ENCODE measurements around the gene KCNT1. TPM values are rescaled to one million over a fixed set of nuclear protein-coding genes. Genes with fewer than 3 reads are reported as not detected.

Gene KCNT1
- total RNA-seq, 2 experiments from 2014 or later = not detected

DNA sequence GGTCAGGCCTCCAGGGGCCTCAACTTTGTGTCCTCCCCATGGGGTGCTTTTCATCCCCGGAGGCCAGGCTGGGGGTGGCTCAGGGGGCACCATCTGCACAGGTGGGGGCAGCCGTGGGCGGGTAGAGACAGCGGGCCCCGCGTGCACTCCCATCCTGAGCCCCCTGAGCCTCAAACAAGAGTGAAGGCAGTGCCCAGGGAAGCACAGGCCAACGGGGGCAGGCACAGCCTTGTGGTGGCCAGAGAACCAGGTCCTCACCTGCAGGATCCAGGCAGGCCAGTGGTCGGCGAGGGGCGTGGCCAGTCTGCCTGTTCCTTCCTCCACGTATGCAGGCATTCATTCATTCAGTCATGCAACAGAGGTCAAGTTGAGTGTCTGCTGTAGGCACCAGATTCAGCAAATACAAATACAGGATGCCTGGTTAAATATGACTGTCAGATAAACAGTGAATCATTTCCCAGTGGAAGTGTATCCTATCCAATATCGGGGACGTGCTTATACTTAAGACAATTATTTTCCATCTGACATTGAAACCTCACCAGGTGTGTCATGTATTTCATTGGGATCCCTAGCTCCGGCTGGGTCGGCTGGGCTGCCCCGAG, 22.3 kb downstream of the KCNT1 start:
- no peak overlapping the region for H3K4me3 Mint-ChIP-seq
- H3K9me3 Mint-ChIP-seq = no peaks in the 10 kb centered on the region
- intact Hi-C loops (cut with micrococcal nuclease) = no loop called here
- no peak for DNase-seq
- H3K27me3 Mint-ChIP-seq (ENCODE audit: low read depth) = peaks cover 9% of the 10 kb centered on the region
- H3K4me1 Mint-ChIP-seq (ENCODE audit: low read depth) = no peaks in the 10 kb centered on the region
- CTCF ChIA-PET = no interaction called here
- H3K27ac Mint-ChIP-seq = no peak overlapping the region
- no peaks in the 10 kb centered on the region for H3K36me3 Mint-ChIP-seq (ENCODE audit: low read depth)

- intact Hi-C loops (cut with micrococcal nuclease) = no loop called here
- H3K4me1 Mint-ChIP-seq (ENCODE audit: low read depth) = no peaks in the 10 kb centered on the region
Measured at GRCh38 chr9:135726138-135726853, 24.3 kb downstream of the KCNT1 start.

GRCh38 chr9:135727257-135727875, 25.4 kb downstream of the KCNT1 start:
- Mint-ChIP-seq H3K27me3 (ENCODE audit: low read depth) (peaks cover 11% of the 10 kb centered on the region), H3K36me3 (ENCODE audit: low read depth) (no peaks in the 10 kb centered on the region), H3K27ac (no peak overlapping the region), H3K4me3 (no peak overlapping the region), H3K4me1 (ENCODE audit: low read depth) (no peaks in the 10 kb centered on the region), H3K9me3 (peaks cover 12% of the 10 kb centered on the region)
- CTCF ChIA-PET = no interaction called here
- no peak for DNase-seq
- intact Hi-C loops (cut with micrococcal nuclease) = no loop called here

More at GRCh38 chr9:135726138-135726853, 24.3 kb downstream of the KCNT1 start:
- H3K36me3 Mint-ChIP-seq (ENCODE audit: low read depth) = no peaks in the 10 kb centered on the region
- peaks cover 10% of the 10 kb centered on the region for H3K27me3 Mint-ChIP-seq (ENCODE audit: low read depth)
- no peak overlapping the region for H3K27ac Mint-ChIP-seq
- H3K4me3 Mint-ChIP-seq = no peak overlapping the region
- CTCF ChIA-PET = no interaction called here
- no peak for DNase-seq
- peaks cover 6% of the 10 kb centered on the region for H3K9me3 Mint-ChIP-seq

DNA sequence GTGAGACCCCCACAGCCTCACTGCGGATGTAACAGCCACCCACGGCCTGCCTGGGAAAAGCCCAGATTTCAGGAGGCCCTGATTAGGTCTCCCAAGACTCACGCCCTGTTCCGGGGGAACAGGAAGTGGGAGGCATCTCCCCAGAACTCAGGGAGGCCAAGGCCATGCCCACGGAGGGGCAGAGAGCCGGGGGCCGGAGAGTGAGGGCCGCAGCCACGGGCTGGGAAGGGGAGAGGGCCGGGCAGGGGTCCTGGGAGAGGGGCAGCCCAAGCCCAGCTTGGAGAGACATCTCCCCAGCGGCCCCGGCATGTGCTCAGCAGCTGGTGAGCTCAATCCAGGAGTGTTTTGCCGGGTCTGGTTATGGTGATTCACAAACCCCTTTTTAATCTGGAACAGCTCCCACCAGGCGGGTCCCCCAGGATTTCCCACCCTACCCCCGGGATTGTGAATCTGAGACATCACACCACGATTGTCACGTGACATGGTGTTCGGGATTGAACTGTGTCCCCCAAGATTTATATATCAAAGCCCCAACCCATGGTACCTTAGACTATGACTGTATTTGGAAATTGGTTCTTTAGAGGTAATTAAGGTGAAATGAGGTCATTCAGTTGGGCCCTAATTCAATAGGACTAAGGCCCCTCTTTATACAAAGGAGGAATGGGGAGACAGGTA, 26.6 kb downstream of the KCNT1 start:
- DNase-seq = no peak
- H3K36me3 Mint-ChIP-seq (ENCODE audit: low read depth) = no peaks in the 10 kb centered on the region
- peaks cover 16% of the 10 kb centered on the region for H3K9me3 Mint-ChIP-seq
- H3K4me3 Mint-ChIP-seq = no peak overlapping the region
- CTCF ChIA-PET = no interaction called here
- peaks cover 12% of the 10 kb centered on the region for H3K27me3 Mint-ChIP-seq (ENCODE audit: low read depth)
- H3K27ac Mint-ChIP-seq = no peak overlapping the region
- intact Hi-C loops (cut with micrococcal nuclease) = no loop called here
- no peaks in the 10 kb centered on the region for H3K4me1 Mint-ChIP-seq (ENCODE audit: low read depth)

- Mint-ChIP-seq H3K27me3 (ENCODE audit: low read depth) (peaks cover 15% of the 10 kb centered on the region), H3K9me3 (peaks cover 16% of the 10 kb centered on the region), H3K27ac (no peak overlapping the region), H3K36me3 (ENCODE audit: low read depth) (no peaks in the 10 kb centered on the region), H3K4me3 (no peak overlapping the region), H3K4me1 (ENCODE audit: low read depth) (no peaks in the 10 kb centered on the region)
- DNase-seq = no peak
- CTCF ChIA-PET = no interaction called here
- intact Hi-C loops (cut with micrococcal nuclease) = no loop called here
Measured at GRCh38 chr9:135729480-135729879, 27.5 kb downstream of the KCNT1 start.

DNA sequence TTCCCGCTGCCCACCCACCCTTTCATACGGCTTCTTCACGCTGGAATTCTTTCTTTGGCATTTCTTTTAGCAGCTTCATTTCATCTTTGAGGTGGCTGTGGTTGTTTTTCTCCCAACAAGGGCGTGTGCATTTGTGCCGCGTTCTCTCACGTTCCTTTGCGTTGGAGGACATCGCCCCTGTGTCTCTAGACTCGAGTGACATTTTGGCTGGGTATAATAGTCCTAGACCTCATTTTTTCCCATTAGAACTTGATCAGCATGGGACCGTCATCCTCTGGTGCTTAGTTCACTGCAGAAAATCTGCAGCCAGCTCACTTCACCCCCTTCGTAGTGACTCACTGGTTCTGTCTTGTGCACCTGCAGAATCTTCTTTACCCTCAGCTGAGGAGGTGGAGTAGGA, 29.5 kb downstream of the KCNT1 start:
- peaks cover 12% of the 10 kb centered on the region for H3K27me3 Mint-ChIP-seq (ENCODE audit: low read depth)
- H3K9me3 Mint-ChIP-seq = peaks cover 16% of the 10 kb centered on the region
- no peak overlapping the region for H3K4me3 Mint-ChIP-seq
- no peaks in the 10 kb centered on the region for H3K36me3 Mint-ChIP-seq (ENCODE audit: low read depth)
- intact Hi-C loops (cut with micrococcal nuclease) = no loop called here
- CTCF ChIA-PET = no interaction called here
- H3K4me1 Mint-ChIP-seq (ENCODE audit: low read depth) = no peaks in the 10 kb centered on the region
- DNase-seq = no peak
- no peak overlapping the region for H3K27ac Mint-ChIP-seq

DNA sequence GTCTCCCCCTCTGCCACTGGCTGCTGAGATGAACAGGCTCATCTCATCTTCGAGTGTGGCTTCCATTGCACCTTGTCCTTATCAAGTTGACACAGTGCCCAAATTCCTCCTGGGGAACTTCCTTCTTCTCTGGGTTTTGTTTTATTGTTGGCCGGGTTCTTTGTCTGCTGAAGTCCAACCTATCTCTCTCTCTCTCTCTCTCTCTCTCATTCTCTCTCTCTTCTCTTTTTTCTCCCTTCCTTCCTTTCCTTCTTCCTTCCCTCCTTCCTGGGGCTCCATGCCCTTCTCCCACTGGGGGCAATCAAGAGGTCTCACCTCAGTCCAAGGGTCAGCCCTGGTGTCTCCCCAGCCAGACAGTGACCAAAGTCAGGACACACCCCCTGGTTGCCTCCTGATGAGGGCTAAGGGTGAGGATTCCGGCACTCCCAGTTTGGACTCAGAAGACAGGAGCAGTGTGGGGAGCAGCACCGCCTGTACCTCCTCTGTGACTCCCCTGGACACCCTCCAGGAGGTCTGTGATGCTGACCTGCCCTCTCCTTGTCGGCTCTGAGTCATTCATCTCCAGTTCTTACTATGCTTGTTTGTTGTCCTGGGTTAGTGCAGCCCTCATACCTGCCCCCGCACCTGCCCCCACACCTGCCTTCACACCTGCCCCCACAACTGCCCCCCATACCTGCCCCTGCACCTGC, 30.7 kb downstream of the KCNT1 start:
- intact Hi-C loops (cut with micrococcal nuclease) = no loop called here

DNA sequence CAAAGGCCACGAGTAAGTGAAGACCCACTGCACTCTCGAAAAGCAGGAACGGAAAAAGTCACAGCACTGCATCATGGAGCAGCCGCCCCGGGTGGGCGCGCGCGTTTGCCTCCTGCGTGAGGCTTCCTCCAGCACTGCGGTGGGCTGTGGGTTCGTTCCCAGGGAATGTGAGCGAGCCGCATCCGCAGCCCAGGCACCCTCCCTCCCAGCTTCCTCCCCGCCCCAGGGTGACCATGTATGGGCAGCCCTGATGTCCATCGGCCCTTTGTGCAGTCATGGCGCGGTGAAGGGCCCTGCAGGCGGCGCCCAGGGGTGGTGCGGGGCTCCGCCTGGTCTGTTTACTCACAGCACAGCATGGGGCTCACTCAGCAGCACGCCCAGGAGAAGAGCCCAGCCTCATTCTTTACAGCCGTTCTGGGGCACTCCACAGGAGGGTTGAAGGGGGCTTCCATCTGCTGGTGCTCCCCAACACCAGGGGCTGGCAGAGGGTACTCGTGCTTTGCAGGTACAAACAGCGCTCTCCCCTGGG, 32.7 kb downstream of the KCNT1 start:
- Mint-ChIP-seq H3K4me3 (no peak overlapping the region), H3K27ac (no peak overlapping the region), H3K36me3 (ENCODE audit: low read depth) (no peaks in the 10 kb centered on the region), H3K4me1 (ENCODE audit: low read depth) (no peaks in the 10 kb centered on the region), H3K27me3 (ENCODE audit: low read depth) (peaks cover 14% of the 10 kb centered on the region), H3K9me3 (peaks cover 16% of the 10 kb centered on the region)
- no peak for DNase-seq
- intact Hi-C loops (cut with micrococcal nuclease) = no loop called here
- CTCF ChIA-PET = no interaction called here

More for the DNA sequence above, 30.7 kb downstream of the KCNT1 start:
- CTCF ChIA-PET = no interaction called here
- H3K9me3 Mint-ChIP-seq = peaks cover 16% of the 10 kb centered on the region
- no peaks in the 10 kb centered on the region for H3K36me3 Mint-ChIP-seq (ENCODE audit: low read depth)
- peaks cover 16% of the 10 kb centered on the region for H3K27me3 Mint-ChIP-seq (ENCODE audit: low read depth)
- no peak for DNase-seq
- H3K27ac Mint-ChIP-seq = no peak overlapping the region
- no peak overlapping the region for H3K4me3 Mint-ChIP-seq
- no peaks in the 10 kb centered on the region for H3K4me1 Mint-ChIP-seq (ENCODE audit: low read depth)

GRCh38 chr9:135736272-135736978, 34.4 kb downstream of the KCNT1 start:
- CTCF ChIA-PET = no interaction called here
- DNase-seq = no peak
- intact Hi-C loops (cut with micrococcal nuclease) = no loop called here

DNA sequence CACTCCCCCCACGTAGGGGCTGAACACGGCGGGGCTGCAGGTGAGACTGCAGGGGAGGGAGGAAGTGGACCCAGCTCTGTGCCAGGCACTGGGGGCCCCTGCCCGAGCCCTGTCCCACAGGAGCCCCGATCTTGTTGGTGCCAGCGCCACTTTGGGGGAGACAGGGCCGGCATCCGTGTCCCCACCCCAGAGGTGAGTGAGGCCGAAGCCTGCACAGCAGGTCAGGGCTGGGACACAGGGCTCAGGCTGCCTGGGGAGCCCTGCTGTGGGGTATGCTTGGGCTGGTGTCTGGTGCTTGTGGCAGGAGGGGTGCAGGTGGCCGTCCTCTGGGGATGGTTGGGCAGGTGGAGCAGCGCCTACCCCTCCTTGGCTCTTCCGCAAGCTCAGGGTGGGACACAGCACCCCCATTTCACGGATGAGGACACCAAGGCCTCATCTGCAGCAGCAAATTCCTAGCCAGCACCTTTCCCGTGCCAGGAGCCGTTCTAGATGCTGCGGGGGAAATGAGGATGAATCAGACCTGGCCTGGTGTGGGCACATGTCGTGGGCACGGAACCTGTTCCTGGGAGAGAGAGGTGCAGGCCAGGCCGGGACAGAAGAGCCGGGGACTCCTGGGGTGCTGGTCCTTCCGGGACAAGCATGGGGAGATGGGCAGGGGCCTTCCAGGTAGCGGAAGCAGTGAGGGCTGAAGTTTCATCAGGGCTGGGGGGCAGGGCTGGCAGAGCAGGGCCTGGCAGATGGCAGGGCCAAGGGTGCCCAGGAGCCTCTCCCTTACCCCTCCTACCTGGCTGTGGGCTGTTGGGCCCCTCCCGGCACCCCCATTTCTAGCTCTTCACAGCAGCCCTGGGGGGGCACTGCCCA, 35.2 kb downstream of the KCNT1 start:
- H3K4me3 Mint-ChIP-seq = no peak overlapping the region
- no peaks in the 10 kb centered on the region for H3K4me1 Mint-ChIP-seq (ENCODE audit: low read depth)
- H3K9me3 Mint-ChIP-seq = peaks cover 5% of the 10 kb centered on the region
- no peak for DNase-seq
- intact Hi-C loops (cut with micrococcal nuclease) = no loop called here
- CTCF ChIA-PET = no interaction called here
- H3K27ac Mint-ChIP-seq = no peak overlapping the region
- H3K36me3 Mint-ChIP-seq (ENCODE audit: low read depth) = no peaks in the 10 kb centered on the region
- peaks cover 15% of the 10 kb centered on the region for H3K27me3 Mint-ChIP-seq (ENCODE audit: low read depth)

More at GRCh38 chr9:135736272-135736978, 34.4 kb downstream of the KCNT1 start:
- Mint-ChIP-seq H3K4me3 (no peak overlapping the region), H3K9me3 (peaks cover 9% of the 10 kb centered on the region), H3K27me3 (ENCODE audit: low read depth) (peaks cover 15% of the 10 kb centered on the region), H3K4me1 (ENCODE audit: low read depth) (no peaks in the 10 kb centered on the region), H3K27ac (no peak overlapping the region), H3K36me3 (ENCODE audit: low read depth) (no peaks in the 10 kb centered on the region)

GRCh38 chr9:135737840-135738521, 36.0 kb downstream of the KCNT1 start:
- Mint-ChIP-seq H3K4me3 (no peak overlapping the region), H3K4me1 (ENCODE audit: low read depth) (no peaks in the 10 kb centered on the region), H3K36me3 (ENCODE audit: low read depth) (no peaks in the 10 kb centered on the region), H3K9me3 (no peaks in the 10 kb centered on the region), H3K27me3 (ENCODE audit: low read depth) (peaks cover 13% of the 10 kb centered on the region), H3K27ac (no peak overlapping the region)
- CTCF ChIA-PET = no interaction called here
- no peak for DNase-seq
- intact Hi-C loops (cut with micrococcal nuclease) = no loop called here

Data from activated naive CD4-positive, alpha-beta T cell treated with anti-CD3 and anti-CD28 coated beads for 36 hours (primary cell).